Activated CD8-positive, alpha-beta memory T cell treated with anti-CD3 and anti-CD28 coated beads for 1 hour (primary cell): Measurements from ENCODE around the gene TFF1.

Experiments used
- DNase-seq, 2 donors: peaks; one replicate each; pipeline ENCODE4 v3.0.0-alpha.2; 2020; ENCODE audit warnings: low read depth in 1 of 2; ENCODE audit errors: extremely low read depth in 1 of 2

TFF1 gene

DNA sequence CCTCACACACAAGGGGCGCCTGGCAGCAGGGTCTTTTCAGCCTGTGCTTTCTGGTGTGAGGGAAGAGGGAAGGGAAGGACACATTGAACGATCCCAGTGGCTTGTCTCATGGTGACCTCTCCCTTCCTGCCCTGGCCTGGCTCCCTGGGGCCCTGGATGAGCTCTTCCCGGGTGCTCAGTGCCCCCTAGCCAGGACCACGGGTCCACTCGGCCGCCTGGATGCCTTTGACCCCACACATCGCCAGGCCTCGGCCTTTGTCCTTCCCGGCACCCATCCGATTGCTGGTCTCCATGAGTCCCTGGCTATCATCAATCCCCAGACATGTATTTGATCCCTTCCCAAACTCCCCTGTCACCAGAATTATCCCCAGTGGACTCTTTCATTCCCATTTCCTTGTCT is 45.1 kb downstream of the TFF1 start:
- no peak for DNase-seq

DNA sequence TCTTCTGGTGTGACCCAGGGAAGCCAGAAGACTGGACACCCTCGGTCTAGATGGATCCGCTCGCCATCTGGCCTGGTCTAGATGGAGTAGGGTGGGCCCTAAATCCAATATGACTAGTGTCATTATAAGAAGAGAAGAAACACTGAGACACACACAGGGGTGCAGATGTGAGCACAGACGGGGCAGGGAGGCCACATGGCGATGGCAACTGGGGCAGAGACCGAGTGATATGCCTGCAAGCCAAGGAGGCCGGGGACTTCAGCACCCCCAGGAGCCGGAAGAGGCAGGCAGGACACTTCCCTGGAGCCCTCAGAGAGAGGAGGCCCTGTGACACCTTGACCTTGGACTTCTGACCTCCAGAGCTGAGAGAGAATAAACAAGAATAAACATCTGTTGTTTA is 45.5 kb downstream of the TFF1 start:
- DNase-seq: no peak

DNA sequence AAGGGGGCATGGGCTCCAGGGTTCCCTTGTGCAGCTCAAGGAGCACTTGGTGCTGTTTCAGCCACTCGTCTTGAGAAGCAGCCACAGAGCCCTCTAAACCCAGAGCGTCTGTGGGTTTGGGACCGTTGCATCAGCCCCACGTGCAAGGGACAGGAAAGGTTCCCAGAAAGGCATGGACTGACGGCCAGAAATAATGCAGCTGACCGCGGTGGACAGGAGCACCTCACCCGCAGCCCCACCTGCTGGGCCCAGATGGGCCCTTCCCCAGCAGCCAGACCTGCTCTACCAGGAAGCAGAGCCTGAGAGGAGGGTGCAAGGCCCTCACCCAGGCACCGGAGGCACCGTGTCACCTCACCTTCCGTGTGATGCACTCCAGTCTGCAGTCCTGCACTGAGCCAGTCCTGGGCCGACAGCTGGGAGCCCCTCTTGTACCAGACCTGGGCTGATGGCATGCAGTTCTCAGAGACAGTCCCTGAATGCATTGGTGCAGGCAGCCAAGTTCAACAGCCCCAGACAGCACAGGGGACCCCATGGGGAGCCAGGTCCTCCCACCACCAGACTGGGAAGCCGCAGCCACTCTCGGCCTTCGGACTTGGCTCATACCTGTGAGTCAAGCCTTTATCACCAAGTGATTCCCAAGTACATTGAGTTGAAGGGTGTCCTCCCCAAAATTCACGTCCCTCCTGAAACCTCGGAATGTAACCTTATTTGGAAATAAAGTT is 46.3 kb downstream of the TFF1 start:
- DNase-seq: no peak

DNA sequence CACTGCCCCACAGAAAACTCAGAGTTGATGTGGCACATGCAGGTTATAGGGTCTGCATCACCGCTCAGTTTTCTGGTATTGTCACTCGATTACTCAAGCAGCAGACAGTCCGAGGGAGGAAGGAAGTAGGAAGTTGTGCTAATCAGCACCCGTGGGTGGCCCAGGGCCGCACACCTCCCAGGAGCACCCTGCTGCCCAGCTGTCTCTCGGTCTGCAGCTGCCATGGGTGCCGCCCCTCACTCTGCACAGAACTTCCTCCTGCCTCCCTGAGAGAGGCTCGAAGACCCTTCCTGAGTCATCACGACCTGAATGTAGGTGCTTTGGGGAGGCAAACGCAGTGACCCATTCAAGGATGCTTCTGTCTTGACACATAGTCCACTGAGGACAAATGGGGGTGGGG is 47.0 kb downstream of the TFF1 start:
- no peak for DNase-seq

DNA sequence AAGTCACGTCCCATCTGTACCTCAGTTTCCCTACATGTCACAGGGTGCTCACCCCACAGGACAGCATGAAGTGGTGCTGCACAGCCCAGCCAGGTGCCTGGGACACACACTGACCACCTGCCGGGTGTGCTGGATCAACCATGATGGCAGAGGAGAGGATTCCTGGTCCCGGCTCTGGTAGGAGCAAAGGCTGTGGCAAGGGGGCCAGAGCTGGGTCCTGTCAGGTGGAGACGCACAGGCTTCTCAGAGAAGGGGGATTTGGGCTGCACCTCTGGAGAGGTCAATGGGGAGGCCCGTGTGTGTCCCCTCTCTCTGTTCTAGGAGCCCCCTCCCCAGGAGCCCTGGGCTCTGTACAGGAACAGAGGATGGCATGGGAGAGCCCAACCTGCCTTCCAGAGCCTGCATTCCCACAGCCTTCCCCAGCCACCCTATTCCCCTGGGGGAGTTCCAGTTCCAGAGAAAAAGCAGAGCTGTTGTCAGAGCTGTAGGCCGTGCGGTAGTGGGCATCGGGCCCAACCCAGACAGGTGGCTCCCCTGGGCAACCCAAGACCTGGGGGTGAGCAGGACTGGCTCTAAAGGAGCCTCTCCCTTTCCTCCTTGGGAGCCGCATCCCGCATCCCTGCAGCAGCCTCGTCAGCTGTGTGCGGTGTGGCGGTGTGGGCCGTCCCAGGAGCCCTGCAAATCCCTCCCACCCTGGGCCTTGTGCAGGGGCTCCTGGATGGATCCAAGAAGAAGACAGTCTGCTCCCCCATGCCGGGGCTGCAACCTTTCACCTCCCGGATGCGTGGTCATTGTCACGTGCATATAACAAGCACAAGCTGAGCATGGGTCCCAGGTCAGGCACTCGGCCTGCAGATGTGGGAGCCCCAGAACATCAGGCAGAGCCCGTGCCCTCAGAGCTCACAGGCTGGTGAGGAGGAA is 48.2 kb downstream of the TFF1 start:
- no peak for DNase-seq

GRCh38 chr21:42317341-42317741 is 49.0 kb downstream of the TFF1 start:
- no peak for DNase-seq

- no peak for DNase-seq
Observed at GRCh38 chr21:42316891-42317290, 49.4 kb downstream of the TFF1 start.

DNA sequence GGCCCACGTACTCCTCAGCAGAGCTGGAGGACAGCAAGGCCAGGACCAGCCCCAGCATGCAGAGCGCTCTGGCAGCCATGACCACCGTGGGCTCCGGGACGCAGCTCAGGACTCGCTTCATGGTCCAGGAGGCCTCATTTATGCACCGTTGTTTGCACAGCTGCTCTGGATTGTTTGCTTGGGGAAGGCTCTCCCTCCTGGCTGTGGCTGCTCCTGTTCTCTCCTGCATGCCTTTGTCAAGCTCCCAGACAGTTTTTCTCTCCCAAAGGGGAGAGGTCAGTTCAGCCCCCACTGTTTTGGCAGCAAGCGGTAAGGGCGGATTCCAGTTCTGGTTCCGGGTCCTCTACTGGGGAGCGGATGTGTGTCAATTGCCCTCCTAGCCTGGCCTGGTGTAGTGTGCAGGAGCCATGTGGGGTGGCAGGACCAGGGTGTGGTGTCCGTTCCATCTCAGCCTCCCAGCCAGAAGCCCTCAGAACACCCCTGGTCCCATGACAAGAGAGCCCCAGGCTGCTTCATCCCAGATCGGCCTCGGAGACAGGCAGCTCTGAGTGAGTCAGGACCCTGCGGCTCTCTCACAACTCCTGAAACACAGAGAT is 50.9 kb downstream of the TFF1 start, which contains the start of gene TFF3:
TFF3 (minus strand) TSS at position 114 of the 596 bp plus-strand sequence; CDS start at position 79, 35 bp downstream.
- no peak for DNase-seq

GRCh38 chr21:42314616-42315295 is 51.6 kb downstream of the TFF1 start:
- DNase-seq: no peak

DNA sequence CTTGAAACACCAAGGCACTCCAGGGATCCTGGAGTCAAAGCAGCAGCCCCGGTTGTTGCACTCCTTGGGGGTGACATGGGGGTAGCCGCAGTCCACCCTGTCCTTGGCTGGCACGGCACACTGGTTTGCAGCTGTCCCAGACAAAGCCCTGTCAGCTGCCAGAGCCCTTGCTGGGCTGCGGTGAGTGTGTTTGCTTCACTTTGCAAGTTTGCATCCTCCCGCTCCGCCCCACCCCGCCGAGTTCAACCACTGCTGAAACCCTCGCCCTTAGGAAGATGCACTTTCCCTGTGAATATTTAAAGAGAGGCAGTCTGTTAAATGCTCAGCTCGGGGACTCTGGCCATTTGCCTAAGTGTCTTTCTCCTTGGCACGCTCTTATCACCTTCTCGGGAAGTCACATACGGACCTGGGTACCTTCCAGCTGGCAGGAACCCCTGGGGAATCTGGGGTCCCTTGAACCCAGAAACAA is 52.8 kb downstream of the TFF1 start:
- no peak for DNase-seq

DNA sequence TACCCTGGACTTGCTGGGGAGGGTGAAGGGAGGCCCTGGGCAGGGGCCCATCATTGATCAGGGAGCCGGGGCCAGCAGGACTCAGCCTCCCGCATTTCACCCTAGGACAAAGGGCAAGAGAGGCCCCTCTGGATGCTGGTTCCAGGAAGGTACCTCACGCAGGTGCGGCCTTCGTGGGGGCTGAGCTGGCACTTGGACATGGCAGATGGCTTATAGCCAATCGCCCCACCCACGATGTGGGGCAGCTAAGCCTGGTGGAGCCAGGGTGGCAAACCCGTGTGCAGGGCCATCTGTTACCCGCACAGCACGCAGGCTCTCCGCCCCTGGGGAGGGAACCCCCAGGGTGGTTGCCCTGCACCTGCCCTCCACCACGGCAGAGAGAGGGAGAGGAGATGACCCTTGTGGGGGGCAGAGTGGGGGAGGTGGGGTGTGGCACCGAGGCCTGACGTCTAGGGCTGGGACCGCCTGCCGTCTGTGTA is 53.7 kb downstream of the TFF1 start:
- DNase-seq: no peak
